ENCODE results near the gene DERA. TPM values are rescaled to one million over a fixed set of nuclear protein-coding genes. Genes with fewer than 3 reads are reported as not detected.

Gene DERA
- polyA plus RNA-seq, 3 donors = 16.2 to 84.2 (median 83.6) TPM

- no peaks in the 10 kb centered on the region for H3K9me3 Mint-ChIP-seq
Measured at GRCh38 chr12:16074894-16075293, 163.8 kb downstream of the DERA start.

GRCh38 chr12:16075887-16076286, 164.8 kb downstream of the DERA start:
- Histone ChIP-seq H3K36me3 (replicated peaks in 1 of 2; ENCODE audit: control insufficient read depth in 1 of 2, insufficient read depth in 2 of 2, low read length in 2 of 2) (no peaks in the 10 kb centered on the region), H4K20me1 (ENCODE audit: insufficient read depth, low read length) (no peaks in the 10 kb centered on the region), H3K9ac (ENCODE audit: insufficient read depth, low read length, poor library complexity, severe bottlenecking) (no peak overlapping the region), H3K9me3 (replicated peaks in 1 of 2; ENCODE audit: control insufficient read depth in 1 of 2, insufficient read depth in 1 of 2, low read length in 2 of 2) (no peaks in the 10 kb centered on the region), H3K27ac (ENCODE audit: low read depth in 1 of 2, low read length in 2 of 2) (no peak overlapping the region), H3K4me2 (replicated peaks; ENCODE audit: extremely low read depth, low read length, poor library complexity, severe bottlenecking) (no peak overlapping the region), H3K79me2 (ENCODE audit: insufficient read depth, low read length) (no peaks in the 10 kb centered on the region), H3K4me3 (replicated peaks in 1 of 3; ENCODE audit: low read depth in 2 of 3, low read length in 3 of 3) (no peak overlapping the region), H3K27me3 (ENCODE audit: control insufficient read depth in 2 of 2, insufficient read depth in 2 of 2, low read length in 2 of 2) (peaks cover 0 to 6% of the 10 kb centered on the region in 2 donors), H2AFZ (ENCODE audit: insufficient read depth, low read depth, low read length, poor library complexity, severe bottlenecking) (no peak overlapping the region), H3K4me1 (ENCODE audit: control insufficient read depth in 1 of 2, insufficient read depth in 2 of 2, low read length in 2 of 2) (no peaks in the 10 kb centered on the region)
- Mint-ChIP-seq H3K9me3 (no peaks in the 10 kb centered on the region), H3K27me3 (ENCODE audit: low read depth in 3 of 3) (peaks cover 0 to 7% (median 0%) of the 10 kb centered on the region in 3 donors), H3K4me3 (no peak overlapping the region), H3K36me3 (no peaks in the 10 kb centered on the region), H3K4me1 (peaks cover 1% of the 10 kb centered on the region), H3K27ac (no peak overlapping the region)
- intact Hi-C loops (cut with micrococcal nuclease) = loop anchor here in 1 of 2 donors (10.0 kb wide), 1 partner anchor 289 kb away; no protein-coding TSS in a partner anchor
- TF ChIP-seq CTCF (IDR thresholded peaks at IDR 0.05) = no peak
- DNase-seq = no peak
- 100% methylated on average over 1 of the region's 1 CpG for WGBS (ENCODE audit: insufficient coverage)

More at GRCh38 chr12:16074894-16075293, 163.8 kb downstream of the DERA start:
- H3K4me1 ChIP-seq (ENCODE audit: control insufficient read depth in 1 of 2, insufficient read depth in 2 of 2, low read length in 2 of 2) = no peaks in the 10 kb centered on the region
- no peak overlapping the region for H3K4me2 ChIP-seq (replicated peaks; ENCODE audit: extremely low read depth, low read length, poor library complexity, severe bottlenecking)
- Mint-ChIP-seq H3K27ac (no peak overlapping the region), H3K4me3 (no peak overlapping the region), H3K4me1 (peaks cover 1% of the 10 kb centered on the region), H3K27me3 (ENCODE audit: low read depth in 3 of 3) (peaks cover 0 to 7% (median 5%) of the 10 kb centered on the region in 3 donors), H3K36me3 (no peaks in the 10 kb centered on the region)
- intact Hi-C loops (cut with micrococcal nuclease) = loop anchor here in 1 of 2 donors (10.0 kb wide), 1 partner anchor 290 kb away; no protein-coding TSS in a partner anchor
- no peak overlapping the region for H3K4me3 ChIP-seq (replicated peaks in 1 of 3; ENCODE audit: low read depth in 2 of 3, low read length in 3 of 3)
- no peak overlapping the region for H3K9ac ChIP-seq (ENCODE audit: insufficient read depth, low read length, poor library complexity, severe bottlenecking)
- DNase-seq = no peak
- H3K27ac ChIP-seq (ENCODE audit: low read depth in 1 of 2, low read length in 2 of 2) = no peak overlapping the region
- H3K9me3 ChIP-seq (replicated peaks in 1 of 2; ENCODE audit: control insufficient read depth in 1 of 2, insufficient read depth in 1 of 2, low read length in 2 of 2) = no peaks in the 10 kb centered on the region
- no peaks in the 10 kb centered on the region for H4K20me1 ChIP-seq (ENCODE audit: insufficient read depth, low read length)
- H3K36me3 ChIP-seq (replicated peaks in 1 of 2; ENCODE audit: control insufficient read depth in 1 of 2, insufficient read depth in 2 of 2, low read length in 2 of 2) = no peaks in the 10 kb centered on the region
- H2AFZ ChIP-seq (ENCODE audit: insufficient read depth, low read depth, low read length, poor library complexity, severe bottlenecking) = no peak overlapping the region
- H3K79me2 ChIP-seq (ENCODE audit: insufficient read depth, low read length) = no peaks in the 10 kb centered on the region
- no peak for TF ChIP-seq CTCF (IDR thresholded peaks at IDR 0.05)
- H3K27me3 ChIP-seq (ENCODE audit: control insufficient read depth in 2 of 2, insufficient read depth in 2 of 2, low read length in 2 of 2) = peaks cover 2 to 6% of the 10 kb centered on the region in 2 donors
- WGBS (ENCODE audit: insufficient coverage) = no CpG with 5 or more reads among the region's 2 CpGs

Measured in CD14-positive monocyte (primary cell).